ENCODE data around the gene SETD4.

Gene SETD4

DNA sequence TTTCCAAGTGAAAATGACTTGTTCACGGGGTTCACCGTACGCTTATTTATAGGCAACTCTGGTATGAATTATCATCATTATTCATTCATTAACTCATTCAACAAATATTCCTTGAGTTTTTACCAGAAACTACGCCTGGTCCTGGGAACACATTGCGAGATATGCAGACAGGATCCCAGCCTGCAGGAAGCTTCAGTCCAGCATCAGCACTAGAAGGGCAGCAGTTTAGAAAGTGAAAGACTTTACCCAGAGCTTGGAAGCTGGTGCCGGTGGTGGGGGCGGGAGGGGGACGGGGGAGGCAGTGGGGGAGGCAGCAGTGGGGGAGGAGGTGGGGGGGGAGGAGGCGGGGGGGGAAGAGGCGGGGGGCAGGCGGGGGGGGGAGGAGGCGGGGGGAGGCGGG, 55.9 kb downstream of the SETD4 start:
- DNase-seq: no peak

DNA sequence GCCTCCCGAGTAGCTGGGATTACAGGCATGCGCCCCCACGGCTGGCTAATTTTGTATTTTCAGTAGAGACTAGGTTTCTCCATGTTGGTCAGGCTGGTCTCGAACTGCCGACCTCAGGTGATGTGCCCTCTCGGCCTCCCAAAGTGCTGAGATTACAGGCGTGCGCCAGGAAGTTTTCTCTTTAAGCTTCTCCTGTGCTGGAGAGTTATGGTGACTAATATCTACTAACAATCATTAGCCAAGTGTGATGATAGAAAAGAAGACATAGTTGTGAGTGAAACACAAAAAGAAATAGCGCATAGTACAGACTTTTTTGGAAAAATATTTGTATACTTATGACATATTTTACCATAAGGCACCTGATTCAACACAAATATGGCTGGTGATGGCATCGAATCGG, 56.5 kb downstream of the SETD4 start:
- no peak for DNase-seq

DNA sequence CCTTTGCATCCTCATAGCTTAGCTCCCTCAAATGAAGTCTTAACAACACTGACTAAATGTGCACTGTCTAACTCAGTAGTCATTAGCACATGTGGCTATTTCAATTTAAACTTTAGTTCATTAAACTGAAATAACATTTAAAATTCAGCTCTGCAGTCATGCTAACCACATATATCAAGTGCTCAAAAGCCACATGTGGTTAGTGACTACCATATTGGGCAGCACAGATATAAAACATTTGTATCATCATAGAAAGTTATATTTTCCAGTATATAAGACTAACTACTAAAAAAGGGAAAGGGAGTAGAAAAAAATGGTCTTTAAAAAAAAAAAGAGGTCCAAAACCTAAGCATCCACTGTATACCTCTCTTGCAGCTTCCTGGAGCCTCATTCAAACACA, 64.1 kb downstream of the SETD4 start:
- no peak for DNase-seq

- no peak for DNase-seq
Measured at GRCh38 chr21:35995522-35996088, 64.7 kb downstream of the SETD4 start.

DNA sequence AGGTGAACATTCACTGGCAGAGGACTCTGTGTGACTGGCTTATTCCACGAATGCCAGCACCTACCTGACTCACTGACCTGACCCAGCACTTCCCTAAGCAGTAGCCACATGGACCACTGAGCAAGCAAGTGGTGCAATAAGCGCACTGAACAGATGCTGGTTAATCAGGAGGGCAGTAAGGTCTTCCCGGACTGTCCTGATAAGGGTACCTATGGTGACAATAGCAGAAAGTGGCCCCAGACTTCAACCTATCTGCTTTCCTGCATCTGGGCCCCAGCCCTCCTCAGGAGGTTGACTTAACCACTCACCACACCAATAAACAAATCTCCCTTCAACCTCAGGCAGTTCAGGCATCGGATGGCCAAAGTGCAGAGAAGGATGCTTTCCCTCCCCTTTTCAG, 65.7 kb downstream of the SETD4 start:
- DNase-seq: no peak

GRCh38 chr21:35993875-35994490, 66.3 kb downstream of the SETD4 start:
- no peak for DNase-seq

DNA sequence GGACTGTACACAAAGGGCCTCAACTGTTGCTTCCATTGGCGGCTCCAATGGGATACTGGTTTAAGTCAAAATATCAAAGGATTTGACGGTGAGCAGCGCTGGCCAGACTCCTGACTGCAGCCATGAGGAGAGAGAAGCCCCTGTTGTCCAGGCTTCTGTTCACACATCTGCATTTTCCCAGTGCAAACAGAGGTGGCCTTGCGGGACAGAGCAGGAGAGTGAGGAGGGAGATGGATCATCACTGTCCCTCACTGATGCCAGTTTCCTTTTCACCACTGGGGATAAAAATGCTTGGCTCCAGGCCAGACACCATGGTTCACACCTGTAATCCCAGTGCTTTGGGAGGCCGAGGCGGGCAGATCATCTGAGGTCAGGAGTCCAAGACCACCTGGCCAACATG, 69.2 kb downstream of the SETD4 start:
- DNase-seq: no peak

DNA sequence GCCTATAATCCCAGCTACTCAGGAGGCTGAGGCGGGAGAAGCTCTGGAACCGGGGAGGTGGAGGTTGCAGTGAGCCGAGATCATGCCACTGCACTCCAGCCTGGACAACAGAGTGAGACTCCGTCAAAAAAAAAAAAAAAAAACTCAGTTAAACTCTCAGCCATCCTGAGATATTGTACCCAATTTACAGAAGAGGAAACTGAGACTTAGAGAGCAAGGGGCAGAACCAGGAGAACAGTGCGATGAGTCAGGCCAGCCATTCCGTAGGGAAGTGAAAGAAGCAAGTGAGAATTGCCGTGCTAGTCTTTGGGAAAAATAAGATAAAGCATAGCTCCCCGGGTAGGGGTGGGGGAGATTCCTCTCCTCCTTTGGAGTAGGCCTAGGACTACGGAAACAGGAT, 69.7 kb downstream of the SETD4 start:
- no peak for DNase-seq

- peak; percentile 51 for DNase-seq
Measured at GRCh38 chr21:35989138-35989735, 71.1 kb downstream of the SETD4 start.

DNA sequence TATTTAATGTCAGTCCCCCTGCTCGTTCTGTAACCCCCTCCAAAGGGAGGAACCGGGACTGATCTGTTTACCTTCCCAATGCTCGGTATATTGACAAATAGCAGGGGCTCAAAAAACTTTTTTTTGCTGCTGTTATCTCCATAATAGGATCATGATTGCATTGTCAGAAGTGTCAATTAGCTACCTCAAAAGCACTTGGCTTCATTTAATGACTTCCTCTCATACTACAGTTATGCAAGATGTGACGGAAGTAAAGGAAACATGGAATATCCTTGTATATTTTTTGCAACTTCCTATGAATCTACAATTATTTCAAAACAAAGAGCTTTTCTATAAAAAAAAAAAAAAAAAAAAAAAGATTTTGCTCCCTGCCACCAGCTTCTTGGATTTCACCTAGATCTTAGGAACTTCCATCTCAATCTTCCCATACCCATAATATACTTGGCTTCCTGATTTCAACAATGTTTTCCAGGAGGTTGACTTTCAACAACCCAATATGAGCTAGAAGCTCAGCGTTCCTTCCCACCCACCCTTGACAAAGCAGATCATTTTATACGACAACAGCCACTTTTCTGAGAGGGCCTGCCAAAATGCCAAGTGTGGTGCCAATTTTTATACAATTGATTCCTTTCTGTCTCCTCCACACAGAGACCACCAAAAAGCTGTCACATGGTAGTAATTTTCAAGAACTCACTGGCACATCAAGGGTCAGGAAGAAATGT, 71.7 kb downstream of the SETD4 start:
- DNase-seq: no peak

DNA sequence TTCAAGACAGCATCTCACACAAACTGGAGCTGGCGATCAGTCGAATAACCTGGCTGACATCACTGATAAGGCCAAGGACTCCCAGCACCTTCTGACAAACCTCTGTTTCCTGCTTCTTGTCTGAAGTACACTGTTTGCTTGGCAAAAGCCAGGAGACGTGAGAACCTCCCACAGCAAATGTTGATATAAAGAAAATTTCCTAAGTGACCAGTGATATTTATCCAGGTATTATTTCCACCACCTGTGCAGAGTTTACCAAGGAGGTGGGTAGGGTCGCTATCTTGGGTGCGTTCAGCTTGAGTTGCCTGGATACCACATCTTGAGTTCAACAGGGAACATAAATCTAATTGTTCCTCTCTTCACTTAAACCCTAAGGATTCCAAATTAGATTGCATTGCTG, 72.9 kb downstream of the SETD4 start:
- DNase-seq: no peak

DNA sequence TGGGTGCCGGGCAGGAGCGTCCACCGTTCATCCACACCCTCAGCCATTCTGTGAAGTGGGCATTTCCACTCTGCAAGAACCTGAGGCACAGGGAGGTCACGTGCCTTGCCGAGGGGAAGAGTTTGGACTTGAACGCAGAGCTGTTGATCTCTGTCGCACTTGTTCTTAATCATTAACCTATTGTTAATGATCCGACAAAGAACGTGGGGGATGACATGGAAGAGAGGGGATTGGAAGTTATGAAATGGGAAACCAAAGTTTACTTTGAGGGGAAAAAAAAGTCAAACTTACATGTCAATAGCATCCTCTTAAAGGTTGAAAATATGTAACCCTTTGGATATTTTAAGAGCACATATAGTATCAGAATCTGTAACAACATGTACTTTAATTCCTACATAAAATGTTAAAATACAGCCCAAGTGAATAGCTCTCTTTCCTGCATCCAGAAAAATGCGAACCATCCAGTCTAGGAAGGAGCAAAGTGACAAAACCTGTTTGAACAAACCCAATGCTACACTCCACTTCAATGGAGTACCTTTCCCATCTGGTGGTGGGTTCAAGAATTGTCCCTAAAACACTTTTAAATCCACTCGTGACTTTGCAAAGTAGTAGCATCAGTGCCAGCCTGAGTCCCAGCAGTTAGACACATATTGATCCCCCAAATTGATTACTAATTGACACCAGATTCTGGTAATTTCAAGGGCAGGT, 75.5 kb downstream of the SETD4 start:
- DNase-seq: no peak
